Activated naive CD4-positive, alpha-beta T cell treated with anti-CD3 and anti-CD28 coated beads, Interleukin-2, amount 10 ng/mL, durations not matched to agents 7 days and 5 days (primary cell): ENCODE data around the gene XRCC3.

Experiments
- CTCF ChIA-PET: fragments of 350-600 bp; sonication (Branson Sonifier 250); formaldehyde crosslinking; loops from one replicate; lab custom pipeline; 2021; ENCODE audit warnings: antibody characterized with exemption; lab: Charles Lee
- DNase-seq: peaks from one replicate; pipeline ENCODE4 v3.0.0-alpha.2; 2020
- H3K27ac Mint-ChIP-seq: one replicate; pipeline ENCODE4 v1.8.0; 2021; ENCODE audit warnings: mild to moderate bottlenecking, moderate library complexity, mixed read lengths
- H3K27me3 Mint-ChIP-seq: one replicate; pipeline ENCODE4 v1.8.0; 2021; ENCODE audit warnings: mild to moderate bottlenecking, mixed read lengths
- H3K36me3 Mint-ChIP-seq: one replicate; pipeline ENCODE4 v1.8.0; 2021; ENCODE audit warnings: mixed read lengths
- H3K4me1 Mint-ChIP-seq: one replicate; pipeline ENCODE4 v1.8.0; 2021; ENCODE audit warnings: mixed read lengths
- H3K4me3 Mint-ChIP-seq: one replicate; pipeline ENCODE4 v1.8.0; 2021; ENCODE audit warnings: mild to moderate bottlenecking, moderate library complexity, mixed read lengths
- H3K9me3 Mint-ChIP-seq: one replicate; pipeline ENCODE4 v1.8.0; 2021; ENCODE audit warnings: mixed read lengths

Gene XRCC3

DNA sequence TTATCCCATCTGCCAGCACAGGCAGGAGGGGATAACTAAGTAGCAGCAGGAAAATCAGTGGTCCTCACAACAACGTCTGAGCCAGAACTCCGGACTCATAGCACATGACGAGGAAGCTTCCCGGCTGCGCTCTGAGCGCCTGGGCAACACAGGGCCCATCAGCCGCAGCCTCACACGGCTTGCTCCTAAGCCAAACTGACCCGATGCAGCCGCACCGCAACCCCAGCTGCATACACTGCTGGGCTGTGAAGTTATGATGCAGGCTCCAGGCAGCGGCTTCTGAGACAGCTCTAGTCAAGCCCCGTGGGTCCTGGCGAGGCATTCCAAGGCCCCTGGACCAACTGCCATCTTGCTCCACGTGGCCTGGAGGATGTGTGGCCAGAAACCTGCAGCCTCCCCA lies 28.4 kb upstream of the XRCC3 start:
- no peak for DNase-seq
- CTCF ChIA-PET: no interaction called here
- Mint-ChIP-seq H3K27me3 (no peaks in the 10 kb centered on the region), H3K4me1 (peaks cover 11% of the 10 kb centered on the region), H3K9me3 (no peaks in the 10 kb centered on the region), H3K4me3 (no peak overlapping the region), H3K36me3 (no peaks in the 10 kb centered on the region), H3K27ac (no peak overlapping the region)

DNA sequence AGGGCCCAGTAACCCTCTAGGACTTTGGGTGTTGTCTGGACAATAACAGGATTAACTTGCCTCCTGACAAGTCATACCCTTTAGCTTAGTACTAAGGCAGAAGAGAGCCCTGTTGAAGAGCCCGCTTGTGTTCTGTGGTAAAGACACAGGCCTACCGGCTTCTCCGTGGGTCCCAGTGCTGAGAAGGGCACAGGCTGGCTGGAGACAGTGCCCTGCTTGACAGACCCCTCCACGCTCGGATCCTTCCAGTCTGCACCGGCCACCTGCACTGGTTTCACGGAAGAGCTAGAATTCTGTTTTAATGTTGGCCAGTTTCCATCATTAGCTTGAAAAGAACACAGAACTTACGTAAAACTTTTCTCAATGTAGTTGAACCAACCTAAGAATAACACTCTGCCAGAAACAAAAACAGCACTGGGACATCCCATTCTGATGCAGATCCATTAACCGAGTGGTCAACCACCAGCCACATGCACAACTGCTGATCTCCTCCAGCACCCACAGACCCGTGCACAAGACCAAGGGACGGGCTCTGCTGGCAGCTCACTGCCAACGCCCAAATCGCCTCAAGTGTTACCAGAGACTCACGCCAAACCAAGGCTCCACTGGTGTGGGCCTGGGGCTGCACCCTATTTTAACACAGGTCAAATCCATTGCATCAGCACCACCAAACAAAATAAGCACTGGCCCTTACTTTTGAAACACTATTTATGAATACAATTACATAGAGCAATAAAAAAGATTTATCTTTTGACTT lies 27.4 kb upstream of the XRCC3 start:
- peaks cover under 1% of the 10 kb centered on the region for H3K4me1 Mint-ChIP-seq
- CTCF ChIA-PET: no interaction called here

DNA sequence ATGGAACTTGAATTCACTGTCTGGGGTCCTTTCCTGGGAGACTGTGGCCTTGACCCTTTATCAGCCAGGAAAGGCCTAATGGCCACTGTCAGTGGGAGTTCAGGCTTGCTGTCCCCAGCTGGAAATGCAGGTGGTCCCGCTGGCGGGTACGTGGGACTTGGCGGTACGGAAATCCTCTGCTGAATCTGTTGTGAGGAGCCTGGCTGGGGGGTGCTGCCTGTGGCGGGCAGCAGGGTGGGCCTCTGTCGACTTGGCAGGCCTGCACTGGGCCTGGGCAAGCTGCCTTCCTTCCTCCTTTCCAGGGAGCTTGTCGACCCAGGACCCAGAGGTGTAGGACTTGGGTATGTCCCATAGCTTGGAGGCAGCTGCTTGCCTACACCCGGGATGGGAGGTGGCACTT lies 26.6 kb upstream of the XRCC3 start:
- CTCF ChIA-PET: no interaction called here
- no peaks in the 10 kb centered on the region for H3K4me1 Mint-ChIP-seq
- H3K27ac Mint-ChIP-seq: no peak overlapping the region
- no peaks in the 10 kb centered on the region for H3K27me3 Mint-ChIP-seq
- no peaks in the 10 kb centered on the region for H3K36me3 Mint-ChIP-seq
- no peak overlapping the region for H3K4me3 Mint-ChIP-seq
- H3K9me3 Mint-ChIP-seq: no peaks in the 10 kb centered on the region
- no peak for DNase-seq

More for the DNA sequence above, 27.4 kb upstream of the XRCC3 start:
- no peak for DNase-seq
- no peaks in the 10 kb centered on the region for H3K9me3 Mint-ChIP-seq
- no peaks in the 10 kb centered on the region for H3K27me3 Mint-ChIP-seq
- no peak overlapping the region for H3K4me3 Mint-ChIP-seq
- H3K36me3 Mint-ChIP-seq: no peaks in the 10 kb centered on the region
- no peak overlapping the region for H3K27ac Mint-ChIP-seq

DNA sequence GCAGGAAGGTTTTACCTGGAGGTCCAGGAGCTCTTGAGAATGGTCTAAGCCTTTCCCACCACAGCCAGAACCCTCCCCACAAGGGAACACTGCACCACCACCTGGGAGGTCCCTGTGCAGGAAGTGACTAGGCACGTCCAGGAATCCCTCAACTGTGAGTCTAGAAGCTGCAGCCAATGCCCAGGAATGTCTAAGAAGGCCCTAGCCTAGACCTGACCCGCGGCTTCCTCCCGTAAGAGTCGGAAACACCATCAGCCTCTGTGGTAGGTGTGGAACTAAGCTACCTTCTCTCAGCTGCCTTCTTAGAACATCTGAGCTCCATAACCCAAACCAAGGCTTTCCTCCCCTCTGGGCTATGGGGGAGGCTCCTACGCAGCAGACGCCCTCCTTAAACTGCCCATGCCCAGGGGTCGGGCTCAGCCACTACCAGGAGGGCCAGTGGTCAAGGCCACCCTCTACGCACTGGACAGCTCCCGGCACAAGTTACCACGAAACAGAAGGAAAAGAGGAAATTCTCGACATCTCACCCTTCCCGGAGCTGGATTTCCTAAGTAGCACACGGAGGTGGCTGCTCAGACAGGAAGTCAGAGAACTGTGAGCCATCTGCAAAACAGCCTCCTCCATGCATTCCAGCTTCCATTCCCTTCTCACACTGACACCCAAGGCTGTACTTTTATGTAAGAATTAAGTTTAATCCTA lies 25.9 kb upstream of the XRCC3 start:
- CTCF ChIA-PET: no interaction called here
- no peaks in the 10 kb centered on the region for H3K27me3 Mint-ChIP-seq
- H3K27ac Mint-ChIP-seq: no peak overlapping the region
- H3K9me3 Mint-ChIP-seq: no peaks in the 10 kb centered on the region
- H3K4me3 Mint-ChIP-seq: no peak overlapping the region
- no peaks in the 10 kb centered on the region for H3K36me3 Mint-ChIP-seq
- no peaks in the 10 kb centered on the region for H3K4me1 Mint-ChIP-seq
- peak; percentile 3 for DNase-seq

DNA sequence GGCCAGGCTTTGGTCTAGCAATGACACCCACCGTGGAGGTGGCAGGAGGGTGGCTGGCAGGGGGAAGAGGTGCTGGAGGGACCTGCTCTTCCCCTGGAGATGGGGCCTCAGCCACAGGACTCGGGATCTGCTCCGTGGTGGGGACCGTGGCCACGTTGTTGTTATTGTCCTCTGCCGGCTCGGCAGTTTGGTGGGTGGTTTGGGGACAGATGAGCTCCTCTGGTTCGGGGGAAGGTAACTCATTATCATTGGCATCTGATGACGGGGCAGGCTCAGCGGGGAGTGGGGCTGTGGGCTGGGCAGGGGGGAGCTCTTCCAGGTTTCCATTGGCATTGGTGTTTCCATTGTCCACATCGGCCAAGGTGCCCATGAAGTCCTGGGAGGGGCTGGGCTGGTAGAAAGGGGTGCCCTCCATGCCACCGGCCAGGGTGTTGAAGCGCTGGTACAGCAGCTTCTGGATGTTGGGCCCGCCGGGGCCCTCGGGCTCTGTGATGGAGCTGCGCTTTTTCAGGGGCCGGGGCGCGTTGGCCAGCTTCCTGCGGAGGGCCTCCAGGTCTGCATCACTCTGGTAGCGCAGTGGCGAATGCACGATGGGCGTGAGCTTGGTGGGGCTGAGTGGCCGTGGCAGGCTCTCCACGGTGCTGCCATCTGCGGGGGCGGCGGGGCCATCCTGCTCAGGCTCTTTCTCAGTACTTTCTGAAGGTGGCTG lies 24.7 kb upstream of the XRCC3 start:
- no peaks in the 10 kb centered on the region for H3K4me1 Mint-ChIP-seq
- no peaks in the 10 kb centered on the region for H3K27me3 Mint-ChIP-seq
- no peaks in the 10 kb centered on the region for H3K9me3 Mint-ChIP-seq
- peak overlapping the region; percentile 24 for H3K27ac Mint-ChIP-seq
- H3K4me3 Mint-ChIP-seq: no peak overlapping the region
- peak; percentile 17 for DNase-seq
- CTCF ChIA-PET: no interaction called here
- H3K36me3 Mint-ChIP-seq: no peaks in the 10 kb centered on the region

DNA sequence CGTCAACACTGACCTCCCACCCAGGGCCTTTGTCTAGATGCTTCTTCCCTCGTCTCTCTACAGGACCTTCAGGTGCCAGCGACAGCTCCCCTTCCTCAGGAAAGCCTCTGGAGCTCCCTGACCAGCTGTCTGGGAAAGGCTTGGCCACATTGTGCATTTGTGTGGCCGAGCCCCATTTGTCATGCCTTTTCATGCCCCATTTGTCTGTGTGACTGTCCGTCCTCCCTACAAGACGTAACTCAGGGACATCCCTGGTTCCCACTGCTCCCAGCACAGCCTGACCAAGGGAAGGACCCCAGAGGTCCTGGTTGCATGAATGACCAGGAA lies 24.2 kb upstream of the XRCC3 start:
- H3K27ac Mint-ChIP-seq: no peak overlapping the region
- CTCF ChIA-PET: no interaction called here
- DNase-seq: no peak
- no peak overlapping the region for H3K4me3 Mint-ChIP-seq
- no peaks in the 10 kb centered on the region for H3K27me3 Mint-ChIP-seq
- no peaks in the 10 kb centered on the region for H3K9me3 Mint-ChIP-seq
- H3K4me1 Mint-ChIP-seq: no peaks in the 10 kb centered on the region
- H3K36me3 Mint-ChIP-seq: no peaks in the 10 kb centered on the region

DNA sequence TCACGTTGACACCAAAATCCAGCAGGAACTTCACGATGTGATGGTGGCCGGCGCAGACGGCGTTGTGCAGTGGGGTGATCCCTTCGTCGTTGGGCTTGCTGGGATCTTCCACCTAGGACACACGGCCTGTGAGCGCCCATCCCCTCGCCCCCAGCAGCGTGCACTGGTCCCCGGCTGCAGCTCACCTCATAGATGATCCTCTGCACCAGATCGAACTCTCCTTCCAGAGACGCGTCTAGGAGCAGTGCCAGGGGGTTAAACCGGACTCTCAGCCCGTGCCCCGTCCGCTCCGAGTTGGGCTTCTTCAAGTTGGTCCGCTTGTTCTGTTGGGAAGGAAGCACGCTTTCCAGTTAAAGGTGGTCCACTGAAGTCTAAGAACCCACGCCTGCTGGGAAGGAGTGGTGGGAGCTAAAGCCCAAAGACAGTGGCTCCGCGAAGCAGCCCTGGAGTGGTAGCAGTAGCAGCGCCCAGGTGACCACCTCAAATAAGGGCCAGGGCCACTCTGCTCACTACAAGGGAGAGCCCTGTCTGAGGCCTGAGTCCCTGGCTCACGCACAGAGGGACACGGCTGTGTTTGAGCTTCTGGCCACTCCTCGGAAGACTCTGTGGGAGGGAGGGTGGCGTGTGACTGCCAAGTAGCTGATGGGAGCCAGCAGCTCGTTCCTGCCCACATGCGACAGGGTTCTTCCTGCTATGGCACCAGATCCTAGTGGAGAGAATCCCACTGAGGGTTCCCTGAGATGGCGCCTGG lies 23.6 kb upstream of the XRCC3 start:
- Mint-ChIP-seq H3K4me1 (no peaks in the 10 kb centered on the region), H3K27ac (no peak overlapping the region), H3K4me3 (no peak overlapping the region), H3K27me3 (no peaks in the 10 kb centered on the region), H3K36me3 (no peaks in the 10 kb centered on the region), H3K9me3 (no peaks in the 10 kb centered on the region)
- DNase-seq: peak; percentile 11
- CTCF ChIA-PET: no interaction called here

DNA sequence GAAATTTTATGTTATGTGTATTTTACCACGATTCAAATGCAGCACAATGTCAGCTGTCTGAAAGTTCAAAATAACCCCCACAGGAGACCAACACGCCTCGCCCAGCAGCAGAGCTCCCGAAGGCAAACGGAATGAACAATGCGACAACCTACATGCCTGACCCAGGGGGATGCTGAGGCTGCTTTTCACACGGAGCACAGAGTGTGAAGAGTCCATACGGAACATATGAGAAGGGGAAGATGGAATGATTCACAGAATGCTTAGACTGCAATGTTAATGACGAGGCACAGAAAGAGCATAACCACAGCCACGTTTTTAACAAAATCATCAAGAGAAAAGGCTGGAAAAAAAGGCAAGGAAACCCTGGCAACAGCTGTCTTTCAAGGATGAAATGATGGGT lies 22.9 kb upstream of the XRCC3 start:
- CTCF ChIA-PET: no interaction called here
- Mint-ChIP-seq H3K4me3 (no peak overlapping the region), H3K27ac (no peak overlapping the region)

DNA sequence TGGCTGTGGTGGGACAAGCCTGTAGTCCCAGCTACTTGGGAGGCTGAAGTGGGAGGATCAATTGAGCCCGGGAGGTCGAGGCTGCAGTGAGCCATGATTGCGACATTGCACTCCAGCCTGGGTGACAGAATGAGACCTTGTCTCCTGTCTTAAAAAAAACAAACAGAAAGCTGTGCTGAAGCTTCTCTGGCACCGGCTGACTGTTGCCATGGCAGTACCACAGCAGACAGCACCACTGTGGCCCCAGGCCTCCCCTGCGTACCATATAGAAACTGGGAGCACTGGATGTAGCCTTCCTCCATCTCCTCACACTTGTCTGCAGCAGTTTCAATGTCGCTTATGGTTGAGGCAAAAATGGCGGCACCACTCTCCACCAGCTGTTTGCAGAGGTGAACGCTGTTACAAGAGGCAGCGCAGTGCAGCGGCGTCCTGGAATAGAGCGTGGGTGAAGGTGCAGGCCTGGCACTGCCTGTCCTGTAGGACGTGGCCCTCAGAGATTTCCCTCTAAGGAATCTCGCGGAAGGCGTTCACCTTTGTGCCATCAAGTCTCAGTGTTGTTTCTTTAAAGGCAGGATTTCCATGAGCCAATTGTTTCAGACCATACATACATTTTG lies 22.3 kb upstream of the XRCC3 start:
- DNase-seq: peak; percentile 13
- no peaks in the 10 kb centered on the region for H3K27me3 Mint-ChIP-seq
- H3K27ac Mint-ChIP-seq: no peak overlapping the region
- no peaks in the 10 kb centered on the region for H3K9me3 Mint-ChIP-seq
- H3K36me3 Mint-ChIP-seq: peaks cover 5% of the 10 kb centered on the region
- CTCF ChIA-PET: no interaction called here
- no peak overlapping the region for H3K4me3 Mint-ChIP-seq
- no peaks in the 10 kb centered on the region for H3K4me1 Mint-ChIP-seq

More for the DNA sequence above, 22.9 kb upstream of the XRCC3 start:
- Mint-ChIP-seq H3K9me3 (no peaks in the 10 kb centered on the region), H3K36me3 (peaks cover 1% of the 10 kb centered on the region), H3K4me1 (no peaks in the 10 kb centered on the region), H3K27me3 (no peaks in the 10 kb centered on the region)
- DNase-seq: peak; percentile 5

DNA sequence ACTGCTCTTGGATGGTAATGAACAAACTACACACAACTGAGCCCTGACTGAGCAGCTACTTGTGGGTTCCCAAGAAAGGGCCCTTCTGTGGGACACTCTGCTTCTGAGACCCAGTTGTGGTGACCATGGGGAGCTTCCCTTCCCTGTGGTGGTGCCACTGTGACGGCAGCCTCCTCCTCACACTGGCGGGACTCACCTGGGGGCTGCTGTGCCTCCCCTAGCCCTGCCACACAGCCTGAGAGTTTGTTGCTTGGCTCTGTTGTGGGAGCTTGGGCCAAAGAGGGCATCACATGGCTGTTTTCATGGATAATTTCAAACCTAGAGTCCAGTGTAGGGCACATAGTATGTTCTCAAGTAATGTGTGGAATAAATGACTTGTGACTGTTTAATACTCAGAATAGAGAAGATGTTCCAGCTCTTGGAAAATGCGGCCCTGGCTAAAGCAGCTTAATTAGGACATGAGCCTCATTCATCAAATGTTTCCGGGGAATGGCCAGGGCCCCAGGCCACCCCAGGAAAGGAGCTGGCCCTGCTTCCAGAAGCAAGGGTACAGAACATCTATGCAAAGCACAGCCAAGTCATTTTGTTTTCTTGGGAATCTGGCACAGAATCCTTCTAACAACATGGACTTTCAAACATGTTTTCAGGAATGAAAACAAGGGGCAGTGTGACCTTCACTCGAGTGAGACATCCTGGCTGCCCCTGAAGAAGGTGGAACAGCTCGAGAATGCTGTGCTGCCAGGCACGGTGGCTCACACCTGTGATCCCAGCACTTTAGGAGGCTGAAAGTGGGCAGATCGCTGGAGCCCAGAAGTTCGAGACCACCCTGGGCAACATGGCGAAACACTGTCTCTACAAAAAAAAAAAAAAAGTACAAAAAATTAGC lies 21.5 kb upstream of the XRCC3 start:
- CTCF ChIA-PET: no interaction called here
- Mint-ChIP-seq H3K36me3 (peaks cover 5% of the 10 kb centered on the region), H3K27me3 (no peaks in the 10 kb centered on the region), H3K4me1 (no peaks in the 10 kb centered on the region), H3K27ac (no peak overlapping the region), H3K4me3 (no peak overlapping the region), H3K9me3 (no peaks in the 10 kb centered on the region)
- no peak for DNase-seq

DNA sequence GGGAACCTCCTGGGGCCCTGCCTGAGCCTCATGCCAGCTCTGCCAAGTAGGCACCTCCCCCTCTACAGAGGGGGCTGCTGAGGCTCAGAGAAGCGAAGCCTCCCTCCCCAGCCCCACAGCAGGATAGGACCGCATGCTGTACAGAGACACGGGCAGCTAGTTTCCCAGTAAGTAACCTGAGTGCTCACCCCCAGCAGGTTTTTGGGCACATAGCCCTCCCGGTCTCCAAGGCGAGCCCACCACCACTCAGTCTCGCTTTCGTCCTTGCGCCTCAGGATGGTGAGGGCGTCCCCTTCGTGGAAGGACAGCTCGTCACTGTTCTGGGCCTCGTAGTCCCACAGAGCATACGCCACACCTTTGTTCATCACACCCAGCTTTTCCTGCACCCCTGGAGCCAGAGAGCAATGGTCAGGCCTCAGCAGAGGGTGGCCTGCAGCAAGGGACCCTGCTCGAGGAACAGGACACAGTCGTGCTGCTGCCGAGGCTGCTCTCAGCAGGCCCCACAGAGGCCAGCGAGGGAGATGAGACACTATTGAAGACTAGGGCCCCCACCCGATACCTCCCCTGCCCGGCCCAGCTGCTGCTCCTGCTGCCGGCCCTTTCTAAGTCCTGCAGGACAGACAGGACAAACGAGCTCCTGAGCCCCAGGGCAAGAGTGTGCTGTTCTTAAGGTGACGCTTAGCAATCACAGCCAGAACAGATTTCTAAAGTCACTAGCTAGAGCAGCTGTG lies 20.7 kb upstream of the XRCC3 start:
- DNase-seq: no peak
- no peaks in the 10 kb centered on the region for H3K27me3 Mint-ChIP-seq
- no peaks in the 10 kb centered on the region for H3K4me1 Mint-ChIP-seq
- H3K27ac Mint-ChIP-seq: no peak overlapping the region
- peaks cover 5% of the 10 kb centered on the region for H3K36me3 Mint-ChIP-seq
- CTCF ChIA-PET: interaction anchor here (1.4 kb wide), 1 partner anchor 174 kb away, joined by 3 read pairs; no protein-coding TSS in a partner anchor
- H3K9me3 Mint-ChIP-seq: no peaks in the 10 kb centered on the region
- no peak overlapping the region for H3K4me3 Mint-ChIP-seq

DNA sequence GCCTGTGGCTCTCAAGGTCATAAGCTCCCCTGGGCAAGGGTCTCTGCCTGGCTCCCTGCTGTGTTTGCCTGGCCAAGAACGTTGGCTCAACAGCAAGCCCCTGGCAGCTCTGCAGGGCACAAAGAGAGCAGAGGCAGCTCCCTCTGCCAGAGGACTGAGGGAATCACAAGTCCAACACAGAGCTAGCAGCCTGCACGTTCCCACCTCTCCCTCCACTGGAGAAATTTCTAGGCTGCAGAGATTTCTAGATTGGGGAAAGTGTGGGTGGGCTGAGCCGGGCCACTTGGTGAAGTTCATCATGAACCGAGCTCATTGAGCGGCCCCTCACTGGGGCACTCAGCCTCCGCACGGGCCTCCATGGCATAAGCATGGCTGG lies 20.2 kb upstream of the XRCC3 start:
- DNase-seq: no peak

More for the DNA sequence above, 20.2 kb upstream of the XRCC3 start:
- Mint-ChIP-seq H3K27me3 (no peaks in the 10 kb centered on the region), H3K4me1 (no peaks in the 10 kb centered on the region), H3K27ac (no peak overlapping the region), H3K4me3 (no peak overlapping the region), H3K9me3 (no peaks in the 10 kb centered on the region), H3K36me3 (peaks cover 5% of the 10 kb centered on the region)
- CTCF ChIA-PET: interaction anchor here (1.4 kb wide), 1 partner anchor 175 kb away, joined by 3 read pairs; no protein-coding TSS in a partner anchor
